OCI-LY3 (cell line): ENCODE data around the gene ABCB9.
"Not testable (repeated sequence)": the region's sequence is repeated elsewhere in the genome, so short reads cannot be mapped to it uniquely, and the experiment has no call there.

Source experiments
- H2AFZ ChIP-seq: fragments of 200-600, 300-600 bp; shearing (Covaris generic); 2 replicates; pipeline ENCODE4 v1.6.0; 2014; ENCODE audit warnings: antibody characterized with exemption, low read depth, low read length
- H3K27ac ChIP-seq: fragments of 200-600, 300-600 bp; sonication (generic); 2 replicates; pipeline ENCODE4 v1.5.1; 2014; ENCODE audit warnings: mild to moderate bottlenecking, low read length, moderate library complexity, mixed read lengths
- H3K27me3 ChIP-seq: fragments of 200-600, 300-600 bp; sonication (generic); 2 replicates; pipeline ENCODE4 v1.6.1; 2014; ENCODE audit warnings: low read depth, low read length, mixed read lengths
- H3K36me3 ChIP-seq: fragments of 200-600, 300-600 bp; sonication (generic); replicated peaks from 2 replicates; pipeline ENCODE3; 2014; ENCODE audit warnings: low read depth, low read length, mixed read lengths
- H3K4me1 ChIP-seq: fragments of 300-600, 200-600 bp; sonication (generic); 2 replicates; pipeline ENCODE4 v1.6.1; 2014; ENCODE audit warnings: low read length, mixed read lengths
- H3K4me2 ChIP-seq: fragments of 200-600, 300-600 bp; sonication (generic); 2 replicates; pipeline ENCODE4 v1.6.1; 2014; ENCODE audit warnings: low read length, mixed read lengths
- H3K4me3 ChIP-seq: fragments of 300-600, 200-600 bp; sonication (generic); 2 replicates; pipeline ENCODE4 v1.5.1; 2014; ENCODE audit warnings: antibody characterized with exemption, mild to moderate bottlenecking, low read length, moderate library complexity
- H3K79me2 ChIP-seq: fragments of 300-600, 200-600 bp; shearing (Covaris generic); 2 replicates; pipeline ENCODE4 v1.6.1; 2014; ENCODE audit warnings: mild to moderate bottlenecking, low read length, mixed read lengths
- H3K9ac ChIP-seq: fragments of 300-600, 200-600 bp; shearing (Covaris generic); 2 replicates; pipeline ENCODE4 v1.6.0; 2014; ENCODE audit warnings: mild to moderate bottlenecking, low read length, moderate library complexity
- H3K9me3 ChIP-seq: fragments of 200-600, 300-600 bp; shearing (Covaris generic); 2 replicates; pipeline ENCODE4 v1.6.1; 2014; ENCODE audit warnings: low read length, mixed read lengths; ENCODE audit not compliant: insufficient read depth
- H4K20me1 ChIP-seq: fragments of 200-600, 300-600 bp; sonication (generic); 2 replicates; pipeline ENCODE4 v1.6.1; 2016; ENCODE audit warnings: low read length, mixed read lengths; ENCODE audit not compliant: insufficient read depth
- CTCF ChIP-seq: fragments of 200-600, 300-600 bp; sonication (generic); IDR thresholded peaks from 2 replicates; pipeline ENCODE4 v1.5.1; 2014; ENCODE audit warnings: antibody characterized with exemption, low read length, low read depth
- EZH2phosphoT487 ChIP-seq: fragments of 200-600 bp; shearing (Covaris generic); IDR thresholded peaks from 2 replicates; pipeline ENCODE4 v1.6.1; 2018; ENCODE audit warnings: antibody characterized with exemption, mixed run types, low read depth

Gene ABCB9

GRCh38 chr12:122942637-122943036 lies 23.6 kb downstream of the ABCB9 start:
- TF ChIP-seq EZH2phosphoT487 (no peak), CTCF (no peak)
- Histone ChIP-seq H3K4me2 (no peak overlapping the region), H3K9me3 (no peaks in the 10 kb centered on the region), H2AFZ (no peak overlapping the region), H3K4me3 (no peak overlapping the region), H3K27ac (no peak overlapping the region), H3K4me1 (peaks cover 7% of the 10 kb centered on the region; the same call in 1 of the 2 replicates), H4K20me1 (no peaks in the 10 kb centered on the region), H3K9ac (no peak overlapping the region), H3K27me3 (peaks cover 10% of the 10 kb centered on the region; the same call in 1 of the 2 replicates), H3K79me2 (no peaks in the 10 kb centered on the region), H3K36me3 (no peaks in the 10 kb centered on the region)

- not testable (repeated sequence) for H3K9ac ChIP-seq, H3K27me3 ChIP-seq, H3K4me3 ChIP-seq, H3K36me3 ChIP-seq, H3K9me3 ChIP-seq, H4K20me1 ChIP-seq, H2AFZ ChIP-seq, H3K27ac ChIP-seq, H3K4me1 ChIP-seq, H3K4me2 ChIP-seq, H3K79me2 ChIP-seq
These were observed 24.9 kb downstream of the ABCB9 start for GRCh38 chr12:122941351-122941750.

- no peaks in the 10 kb centered on the region for H3K36me3 ChIP-seq
- no peak overlapping the region for H3K4me3 ChIP-seq
- H3K79me2 ChIP-seq, result no peaks in the 10 kb centered on the region
- no peak for TF ChIP-seq CTCF
- no peak for TF ChIP-seq EZH2phosphoT487
- no peaks in the 10 kb centered on the region for H4K20me1 ChIP-seq
- no peak overlapping the region for H3K4me2 ChIP-seq
- H3K27me3 ChIP-seq, result peaks cover 4% of the 10 kb centered on the region; the same call in 1 of the 2 replicates
- no peak overlapping the region for H2AFZ ChIP-seq
- no peak overlapping the region for H3K27ac ChIP-seq
- H3K4me1 ChIP-seq, result peaks cover 3% of the 10 kb centered on the region; the same call in 1 of the 2 replicates
- no peaks in the 10 kb centered on the region for H3K9me3 ChIP-seq
- H3K9ac ChIP-seq, result no peak overlapping the region
These were observed 27.1 kb downstream of the ABCB9 start for GRCh38 chr12:122939125-122939524.

GRCh38 chr12:122937622-122938091 lies 28.6 kb downstream of the ABCB9 start:
- Histone ChIP-seq H3K79me2 (no peaks in the 10 kb centered on the region), H3K9me3 (no peaks in the 10 kb centered on the region), H3K27me3 (peaks cover 11% of the 10 kb centered on the region), H2AFZ (no peak overlapping the region), H3K4me3 (no peak overlapping the region), H3K9ac (no peak overlapping the region), H3K4me2 (no peak overlapping the region), H3K4me1 (peaks cover 4% of the 10 kb centered on the region; the same call in 1 of the 2 replicates), H3K27ac (no peak overlapping the region), H3K36me3 (no peaks in the 10 kb centered on the region), H4K20me1 (no peaks in the 10 kb centered on the region)
- TF ChIP-seq EZH2phosphoT487, result no peak
- TF ChIP-seq CTCF, result no peak
